ENCODE results near the gene ANGPTL2. TPM values are rescaled to one million over a fixed set of nuclear protein-coding genes. Genes with fewer than 3 reads are reported as not detected.

Gene ANGPTL2
- total RNA-seq, 1 experiment from 2014 or later: 5.1 TPM

GRCh38 chr9:127132921-127133647 lies 10.6 kb upstream of the ANGPTL2 start:
- Histone ChIP-seq H4K8ac (replicated peaks; ENCODE audit: insufficient read length, low read depth, low read length) (no peak overlapping the region), H3K56ac (ENCODE audit: insufficient read length, low read depth, low read length) (no peak overlapping the region), H2AFZ (ENCODE audit: low read length) (no peak overlapping the region), H3K9me3 (ENCODE audit: control insufficient read depth, low read depth, low read length) (no peaks in the 10 kb centered on the region), H3K9ac (ENCODE audit: extremely low read depth, insufficient read length, low read length) (no peak overlapping the region), H3K4me1 (ENCODE audit: insufficient read depth, low read length) (peaks cover 2% of the 10 kb centered on the region; the same call in 1 of the 2 replicates), H2BK15ac (ENCODE audit: low read depth, low read length) (no peak overlapping the region), H4K5ac (ENCODE audit: insufficient read length, low read depth, low read length) (no peak overlapping the region), H4K91ac (ENCODE audit: insufficient read length, low read depth, low read length) (no peak overlapping the region), H3K23ac (ENCODE audit: insufficient read length, low read depth, low read length) (no peak overlapping the region), H4K20me1 (ENCODE audit: control insufficient read depth, insufficient read depth, insufficient read length) (no peaks in the 10 kb centered on the region), H3K79me2 (ENCODE audit: insufficient read depth, low read length) (no peaks in the 10 kb centered on the region), H2BK20ac (ENCODE audit: low read depth, low read length, poor library complexity, severe bottlenecking) (no peak overlapping the region), H2BK12ac (ENCODE audit: insufficient read length, low read depth, low read length) (no peak overlapping the region), H2BK5ac (ENCODE audit: insufficient read length, low read length) (no peak overlapping the region), H3K27ac (ENCODE audit: insufficient read length, low read depth, low read length) (no peak overlapping the region), H2AK5ac (ENCODE audit: insufficient read length, low read length) (no peak overlapping the region), H3T11ph (ENCODE audit: low read length) (no peak overlapping the region), H3K4ac (ENCODE audit: low read depth, low read length) (no peak overlapping the region), H3K4me2 (ENCODE audit: insufficient read depth, insufficient read length, low read length) (no peak overlapping the region), H3K23me2 (ENCODE audit: insufficient read length, low read depth, low read length, poor library complexity, severe bottlenecking) (no peaks in the 10 kb centered on the region), H3K79me1 (ENCODE audit: insufficient read depth, low read depth, low read length, poor library complexity, severe bottlenecking) (no peaks in the 10 kb centered on the region), H2BK120ac (ENCODE audit: low read depth, low read length, poor library complexity, severe bottlenecking) (no peak overlapping the region), H3K14ac (ENCODE audit: insufficient read depth, low read length) (0 out of 2 replicates have a peak overlapping the region, but pooled peaks have one; percentile 4), H3K18ac (ENCODE audit: insufficient read length, low read depth, low read length) (no peak overlapping the region), H3K27me3 (ENCODE audit: insufficient read depth, low read length) (no peaks in the 10 kb centered on the region)
- Mint-ChIP-seq H3K4me3 (peak overlapping the region in 1 of 2 experiments; percentile 28; a peak in 1 of 5 replicates), H3K27me3 (ENCODE audit: low read depth) (no peaks in the 10 kb centered on the region), H3K9me3 (no peaks in the 10 kb centered on the region), H3K27ac (peak overlapping the region in 1 of 3 experiments; percentile 72; a peak in 1 of 7 replicates), H3K4me1 (peaks cover 36 to 51% of the 10 kb centered on the region in 2 experiments), H3K36me3 (ENCODE audit: insufficient read depth in 1 of 3, low read depth in 3 of 3) (no peaks in the 10 kb centered on the region)
- TF ChIP-seq, protein P1, sequence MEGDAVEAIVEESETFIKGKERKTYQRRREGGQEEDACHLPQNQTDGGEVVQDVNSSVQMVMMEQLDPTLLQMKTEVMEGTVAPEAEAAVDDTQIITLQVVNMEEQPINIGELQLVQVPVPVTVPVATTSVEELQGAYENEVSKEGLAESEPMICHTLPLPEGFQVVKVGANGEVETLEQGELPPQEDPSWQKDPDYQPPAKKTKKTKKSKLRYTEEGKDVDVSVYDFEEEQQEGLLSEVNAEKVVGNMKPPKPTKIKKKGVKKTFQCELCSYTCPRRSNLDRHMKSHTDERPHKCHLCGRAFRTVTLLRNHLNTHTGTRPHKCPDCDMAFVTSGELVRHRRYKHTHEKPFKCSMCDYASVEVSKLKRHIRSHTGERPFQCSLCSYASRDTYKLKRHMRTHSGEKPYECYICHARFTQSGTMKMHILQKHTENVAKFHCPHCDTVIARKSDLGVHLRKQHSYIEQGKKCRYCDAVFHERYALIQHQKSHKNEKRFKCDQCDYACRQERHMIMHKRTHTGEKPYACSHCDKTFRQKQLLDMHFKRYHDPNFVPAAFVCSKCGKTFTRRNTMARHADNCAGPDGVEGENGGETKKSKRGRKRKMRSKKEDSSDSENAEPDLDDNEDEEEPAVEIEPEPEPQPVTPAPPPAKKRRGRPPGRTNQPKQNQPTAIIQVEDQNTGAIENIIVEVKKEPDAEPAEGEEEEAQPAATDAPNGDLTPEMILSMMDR (conservative IDR thresholded peaks at IDR 0.05): no peak
- DNase-seq: peak; percentile 50
- no CpG with 5 or more reads among the region's 15 CpGs for WGBS (ENCODE audit: extremely low coverage, insufficient read length, low lambda C conversion rate)
